ENCODE data around the gene GNG5. TPM values are rescaled to one million over a fixed set of nuclear protein-coding genes. Genes with fewer than 3 reads are reported as not detected.

GNG5 gene
- total RNA-seq, result 39.8 and 40.7 TPM in 2 replicates

DNA sequence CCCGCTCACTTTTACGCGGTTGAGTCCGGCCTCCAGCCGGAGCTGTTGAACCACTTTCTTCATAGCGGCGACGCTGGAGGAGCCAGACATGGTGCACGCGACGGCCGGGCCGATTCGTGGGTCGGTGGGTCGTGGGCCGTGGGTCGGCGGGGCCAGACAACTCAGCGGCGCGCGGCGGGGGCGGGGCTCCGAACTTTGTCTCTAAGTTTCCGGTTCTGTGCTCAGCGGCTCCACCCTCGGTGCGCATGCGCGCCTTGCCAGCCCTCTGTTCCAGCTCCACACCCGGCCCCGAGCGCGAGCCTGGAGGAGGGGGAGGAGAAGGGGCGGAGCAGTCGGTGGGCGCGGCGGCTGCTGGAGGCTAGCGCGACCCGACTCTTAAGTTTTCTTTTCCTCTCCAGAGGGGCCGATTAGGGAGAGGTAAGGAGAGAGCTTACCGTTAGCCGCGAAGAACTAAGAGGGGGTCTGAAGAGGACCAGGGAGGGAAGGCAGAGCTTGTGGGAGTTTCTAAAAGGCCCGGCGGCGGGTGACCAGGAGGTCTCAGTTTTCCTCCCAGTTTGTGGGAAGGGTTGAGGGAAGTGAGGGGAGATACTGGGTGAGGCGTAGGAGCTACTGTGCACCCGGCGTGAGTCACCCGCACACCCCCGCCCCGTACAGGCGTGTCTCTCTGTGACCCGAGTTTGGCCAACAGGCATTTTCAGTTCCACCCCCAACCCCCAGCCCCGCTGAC is at the start of gene GNG5, which contains the start of gene SPATA1:
TSS of gene GNG5 (minus strand) at position 580 of the 727 bp plus-strand sequence. CDS start at position 90, 490 bp downstream.
TSS of gene SPATA1 (plus strand) at position 385 of the 727 bp plus-strand sequence. CDS start 9,974 bp downstream, outside the sequence.

GRCh38 chr1:84478876-84479868 is 27.2 kb downstream of the GNG5 start, which contains the start of gene RPF1:
Gene RPF1 (plus strand): TSS chr1:84479266. CDS start chr1:84479282, 16 bp downstream.

Other genes with a start within 250 kb of the GNG5 start
- gene SAMD13, start 204.9 kb downstream of the GNG5 start, total RNA-seq, result 2.3 and 2.4 TPM in 2 replicates
- not detected in 2 replicates for gene DNASE2B, start 108.1 kb downstream of the GNG5 start, total RNA-seq
- gene RPF1, start 27.3 kb downstream of the GNG5 start, total RNA-seq, result 31.7 and 39.7 TPM in 2 replicates
- 0.98 and 1.1 TPM in 2 replicates for gene SPATA1, start 195 bp downstream of the GNG5 start, total RNA-seq
- gene CTBS, start 67.9 kb upstream of the GNG5 start, total RNA-seq, result 7.6 and 10.5 TPM in 2 replicates
- gene SSX2IP, start 183.9 kb upstream of the GNG5 start, total RNA-seq, result 3.9 and 5.7 TPM in 2 replicates

All from vein endothelial cell (primary cell).